ENCODE measurements around the gene BEGAIN. TPM values are rescaled to one million over a fixed set of nuclear protein-coding genes. Genes with fewer than 3 reads are reported as not detected.

BEGAIN gene
- polyA plus RNA-seq, 1 donor from 2014 or later = 10.9 TPM

- TF ChIP-seq RAD21 (conservative IDR thresholded peaks at IDR 0.05) = no peak
- no peaks in the 10 kb centered on the region for H3K27me3 ChIP-seq (ENCODE audit: insufficient read depth, low read depth, low read length)
- no peak overlapping the region for H3K27ac ChIP-seq (ENCODE audit: low read length)
Measured at GRCh38 chr14:100628225-100628624, 41.0 kb upstream of the BEGAIN start.

GRCh38 chr14:100626614-100627013, 39.4 kb upstream of the BEGAIN start:
- Histone ChIP-seq H3K9me3 (ENCODE audit: low read length) (no peaks in the 10 kb centered on the region), H3K9me2 (ENCODE audit: insufficient read depth, low read length) (no peaks in the 10 kb centered on the region), H3K79me2 (replicated peaks; ENCODE audit: insufficient read depth, low read length) (no peaks in the 10 kb centered on the region), H3K9ac (ENCODE audit: low read length) (no peak overlapping the region), H2AFZ (ENCODE audit: low read depth, low read length) (no peak overlapping the region), H3F3A (ENCODE audit: insufficient read depth, low read length, poor library complexity, severe bottlenecking) (no peaks in the 10 kb centered on the region), H3K4me2 (ENCODE audit: low read length) (no peak overlapping the region), H3K4me3 (ENCODE audit: low read length) (no peak overlapping the region), H4K20me1 (ENCODE audit: insufficient read depth) (no peaks in the 10 kb centered on the region), H3K27ac (ENCODE audit: low read length) (no peak overlapping the region), H3K36me3 (ENCODE audit: insufficient read depth, low read length) (no peaks in the 10 kb centered on the region), H3K27me3 (ENCODE audit: insufficient read depth, low read depth, low read length) (no peaks in the 10 kb centered on the region)
- TF ChIP-seq RAD21 (conservative IDR thresholded peaks at IDR 0.05) (no peak), EZH2 (IDR thresholded peaks at IDR 0.05; ENCODE audit: borderline replicate concordance, insufficient read depth, low read length, poor library complexity, severe bottlenecking) (no peak), TAF1 (IDR thresholded peaks at IDR 0.05; ENCODE audit: low read depth) (no peak), EP300 (conservative IDR thresholded peaks at IDR 0.05; ENCODE audit: poor library complexity, severe bottlenecking) (no peak), SMC3 (conservative IDR thresholded peaks at IDR 0.05; ENCODE audit: poor library complexity) (no peak), POLR2AphosphoS5 (IDR thresholded peaks at IDR 0.05) (no peak), REST (IDR thresholded peaks at IDR 0.05; ENCODE audit: borderline replicate concordance) (no peak), MXI1 (conservative IDR thresholded peaks at IDR 0.05; ENCODE audit: poor library complexity, severe bottlenecking) (no peak), CTCF (IDR thresholded peaks at IDR 0.05; ENCODE audit: poor library complexity, severe bottlenecking) (no peak)

More at GRCh38 chr14:100628225-100628624, 41.0 kb upstream of the BEGAIN start:
- Histone ChIP-seq H3K36me3 (ENCODE audit: insufficient read depth, low read length) (no peaks in the 10 kb centered on the region), H3K4me2 (ENCODE audit: low read length) (no peak overlapping the region), H3K9me3 (ENCODE audit: low read length) (no peaks in the 10 kb centered on the region), H3K79me2 (replicated peaks; ENCODE audit: insufficient read depth, low read length) (no peaks in the 10 kb centered on the region), H3K9me2 (ENCODE audit: insufficient read depth, low read length) (no peaks in the 10 kb centered on the region), H4K20me1 (ENCODE audit: insufficient read depth) (no peaks in the 10 kb centered on the region), H3K4me3 (ENCODE audit: low read length) (no peak overlapping the region), H3F3A (ENCODE audit: insufficient read depth, low read length, poor library complexity, severe bottlenecking) (no peaks in the 10 kb centered on the region), H3K9ac (ENCODE audit: low read length) (no peak overlapping the region), H2AFZ (ENCODE audit: low read depth, low read length) (no peak overlapping the region)

GRCh38 chr14:100623961-100624360, 36.7 kb upstream of the BEGAIN start:
- no peaks in the 10 kb centered on the region for H4K20me1 ChIP-seq (ENCODE audit: insufficient read depth)
- H3K4me3 ChIP-seq (ENCODE audit: low read length) = no peak overlapping the region
- no peaks in the 10 kb centered on the region for H3F3A ChIP-seq (ENCODE audit: insufficient read depth, low read length, poor library complexity, severe bottlenecking)
- no peak overlapping the region for H3K4me2 ChIP-seq (ENCODE audit: low read length)
- H3K27me3 ChIP-seq (ENCODE audit: insufficient read depth, low read depth, low read length) = no peaks in the 10 kb centered on the region
- H3K9me2 ChIP-seq (ENCODE audit: insufficient read depth, low read length) = no peaks in the 10 kb centered on the region
- H3K79me2 ChIP-seq (replicated peaks; ENCODE audit: insufficient read depth, low read length) = no peaks in the 10 kb centered on the region
- H3K36me3 ChIP-seq (ENCODE audit: insufficient read depth, low read length) = no peaks in the 10 kb centered on the region
- H3K9me3 ChIP-seq (ENCODE audit: low read length) = no peaks in the 10 kb centered on the region
- no peak overlapping the region for H2AFZ ChIP-seq (ENCODE audit: low read depth, low read length)
- H3K9ac ChIP-seq (ENCODE audit: low read length) = no peak overlapping the region
- H3K27ac ChIP-seq (ENCODE audit: low read length) = no peak overlapping the region
- TF ChIP-seq CTCF (IDR thresholded peaks at IDR 0.05; ENCODE audit: poor library complexity, severe bottlenecking) = no peak
